Measurements from ENCODE around the gene MCTP1. TPM values are rescaled to one million over a fixed set of nuclear protein-coding genes. Genes with fewer than 3 reads are reported as not detected.
A peak's percentile ranks its signal among the peaks of the same experiment; 100 is the strongest.

Gene MCTP1
- total and polyA plus RNA-seq, 4 donors, result 8.2 to 54.6 (median 12.3) TPM

GRCh38 chr5:94699562-94699961, 585.3 kb downstream of the MCTP1 start:
- Histone ChIP-seq H3K9me3 (ENCODE audit: control insufficient read depth, insufficient read depth, low read length) (no peaks in the 10 kb centered on the region), H3K27ac (ENCODE audit: low read depth, low read length) (no peak overlapping the region), H3K4me3 (ENCODE audit: low read depth, low read length) (no peak overlapping the region), H3K36me3 (ENCODE audit: control insufficient read depth, insufficient read depth, low read length) (no peaks in the 10 kb centered on the region), H3K4me1 (ENCODE audit: control insufficient read depth, insufficient read depth, low read length) (no peaks in the 10 kb centered on the region), H3K27me3 (ENCODE audit: control insufficient read depth, insufficient read depth, low read length) (no peaks in the 10 kb centered on the region)
- no peak for DNase-seq (ENCODE audit: low read depth in 4 of 6, low spot score in 6 of 6)
- WGBS (ENCODE audit: insufficient coverage), result no CpG with 5 or more reads among the region's 2 CpGs

GRCh38 chr5:94698197-94698596, 586.7 kb downstream of the MCTP1 start:
- no peaks in the 10 kb centered on the region for H3K27me3 ChIP-seq (ENCODE audit: control insufficient read depth, insufficient read depth, low read length)
- DNase-seq (ENCODE audit: low read depth in 4 of 6, low spot score in 6 of 6), result no peak
- H3K27ac ChIP-seq (ENCODE audit: low read depth, low read length), result no peak overlapping the region

GRCh38 chr5:94694671-94695070, 590.2 kb downstream of the MCTP1 start:
- no CpG with 5 or more reads among the region's 2 CpGs for WGBS (ENCODE audit: insufficient coverage)
- Histone ChIP-seq H3K27ac (ENCODE audit: low read depth, low read length) (no peak overlapping the region), H3K9me3 (ENCODE audit: control insufficient read depth, insufficient read depth, low read length) (no peaks in the 10 kb centered on the region)

More at GRCh38 chr5:94698197-94698596, 586.7 kb downstream of the MCTP1 start:
- Histone ChIP-seq H3K4me1 (ENCODE audit: control insufficient read depth, insufficient read depth, low read length) (no peaks in the 10 kb centered on the region), H3K9me3 (ENCODE audit: control insufficient read depth, insufficient read depth, low read length) (no peaks in the 10 kb centered on the region), H3K36me3 (ENCODE audit: control insufficient read depth, insufficient read depth, low read length) (no peaks in the 10 kb centered on the region), H3K4me3 (ENCODE audit: low read depth, low read length) (no peak overlapping the region)
- WGBS (ENCODE audit: insufficient coverage), result 82% methylated on average over 2 of the region's 5 CpGs

GRCh38 chr5:94693845-94694370, 591.0 kb downstream of the MCTP1 start:
- Histone ChIP-seq H3K27ac (ENCODE audit: low read depth, low read length) (no peak overlapping the region), H3K27me3 (ENCODE audit: control insufficient read depth, insufficient read depth, low read length) (no peaks in the 10 kb centered on the region), H3K4me1 (ENCODE audit: control insufficient read depth, insufficient read depth, low read length) (no peaks in the 10 kb centered on the region), H3K9me3 (ENCODE audit: control insufficient read depth, insufficient read depth, low read length) (no peaks in the 10 kb centered on the region), H3K36me3 (ENCODE audit: control insufficient read depth, insufficient read depth, low read length) (no peaks in the 10 kb centered on the region), H3K4me3 (ENCODE audit: low read depth, low read length) (no peak overlapping the region)
- no peak for DNase-seq (ENCODE audit: low read depth in 4 of 6, low spot score in 6 of 6)
- no CpG with 5 or more reads among the region's 1 CpG for WGBS (ENCODE audit: insufficient coverage)

More at GRCh38 chr5:94694671-94695070, 590.2 kb downstream of the MCTP1 start:
- no peaks in the 10 kb centered on the region for H3K36me3 ChIP-seq (ENCODE audit: control insufficient read depth, insufficient read depth, low read length)
- H3K4me3 ChIP-seq (ENCODE audit: low read depth, low read length), result no peak overlapping the region
- H3K4me1 ChIP-seq (ENCODE audit: control insufficient read depth, insufficient read depth, low read length), result no peaks in the 10 kb centered on the region
- DNase-seq (ENCODE audit: low read depth in 4 of 6, low spot score in 6 of 6), result no peak
- H3K27me3 ChIP-seq (ENCODE audit: control insufficient read depth, insufficient read depth, low read length), result no peaks in the 10 kb centered on the region

- peak in 4 of 6 donors; percentile 48 to 94 (median 70) for DNase-seq (ENCODE audit: low read depth in 4 of 6, low spot score in 6 of 6)
- H3K9me3 ChIP-seq (ENCODE audit: control insufficient read depth, insufficient read depth, low read length), result no peaks in the 10 kb centered on the region
- WGBS (ENCODE audit: insufficient coverage), result no CpG with 5 or more reads among the region's 5 CpGs
- no peak overlapping the region for H3K4me3 ChIP-seq (ENCODE audit: low read depth, low read length)
- no peak overlapping the region for H3K27ac ChIP-seq (ENCODE audit: low read depth, low read length)
- no peaks in the 10 kb centered on the region for H3K27me3 ChIP-seq (ENCODE audit: control insufficient read depth, insufficient read depth, low read length)
- no peaks in the 10 kb centered on the region for H3K36me3 ChIP-seq (ENCODE audit: control insufficient read depth, insufficient read depth, low read length)
- H3K4me1 ChIP-seq (ENCODE audit: control insufficient read depth, insufficient read depth, low read length), result no peaks in the 10 kb centered on the region
Observed at GRCh38 chr5:94693043-94693822, 591.7 kb downstream of the MCTP1 start.

GRCh38 chr5:94692581-94692980, 592.3 kb downstream of the MCTP1 start:
- peak in 2 of 6 donors; percentile 29 to 51 for DNase-seq (ENCODE audit: low read depth in 4 of 6, low spot score in 6 of 6)
- no peak overlapping the region for H3K27ac ChIP-seq (ENCODE audit: low read depth, low read length)
- H3K27me3 ChIP-seq (ENCODE audit: control insufficient read depth, insufficient read depth, low read length), result no peaks in the 10 kb centered on the region
- no peaks in the 10 kb centered on the region for H3K9me3 ChIP-seq (ENCODE audit: control insufficient read depth, insufficient read depth, low read length)
- no peaks in the 10 kb centered on the region for H3K4me1 ChIP-seq (ENCODE audit: control insufficient read depth, insufficient read depth, low read length)
- H3K36me3 ChIP-seq (ENCODE audit: control insufficient read depth, insufficient read depth, low read length), result no peaks in the 10 kb centered on the region
- WGBS (ENCODE audit: insufficient coverage), result no CpG with 5 or more reads among the region's 3 CpGs
- no peak overlapping the region for H3K4me3 ChIP-seq (ENCODE audit: low read depth, low read length)

GRCh38 chr5:94691949-94692348, 592.9 kb downstream of the MCTP1 start:
- WGBS (ENCODE audit: insufficient coverage), result 10% methylated on average over 4 of the region's 4 CpGs
- H3K4me3 ChIP-seq (ENCODE audit: low read depth, low read length), result peak overlapping the region; percentile 4
- no peaks in the 10 kb centered on the region for H3K4me1 ChIP-seq (ENCODE audit: control insufficient read depth, insufficient read depth, low read length)
- H3K27me3 ChIP-seq (ENCODE audit: control insufficient read depth, insufficient read depth, low read length), result no peaks in the 10 kb centered on the region
- H3K9me3 ChIP-seq (ENCODE audit: control insufficient read depth, insufficient read depth, low read length), result no peaks in the 10 kb centered on the region
- DNase-seq (ENCODE audit: low read depth in 4 of 6, low spot score in 6 of 6), result peak in 4 of 6 donors; percentile 29 to 88 (median 60)
- H3K36me3 ChIP-seq (ENCODE audit: control insufficient read depth, insufficient read depth, low read length), result peaks cover 5% of the 10 kb centered on the region
- no peak overlapping the region for H3K27ac ChIP-seq (ENCODE audit: low read depth, low read length)

- no peak overlapping the region for H3K27ac ChIP-seq (ENCODE audit: low read depth, low read length)
- DNase-seq (ENCODE audit: low read depth in 4 of 6, low spot score in 6 of 6), result no peak
- no peaks in the 10 kb centered on the region for H3K27me3 ChIP-seq (ENCODE audit: control insufficient read depth, insufficient read depth, low read length)
- H3K9me3 ChIP-seq (ENCODE audit: control insufficient read depth, insufficient read depth, low read length), result no peaks in the 10 kb centered on the region
- no CpG with 5 or more reads among the region's 1 CpG for WGBS (ENCODE audit: insufficient coverage)
- H3K4me3 ChIP-seq (ENCODE audit: low read depth, low read length), result no peak overlapping the region
- peaks cover 9% of the 10 kb centered on the region for H3K36me3 ChIP-seq (ENCODE audit: control insufficient read depth, insufficient read depth, low read length)
- no peaks in the 10 kb centered on the region for H3K4me1 ChIP-seq (ENCODE audit: control insufficient read depth, insufficient read depth, low read length)
Observed at GRCh38 chr5:94691291-94691690, 593.6 kb downstream of the MCTP1 start.

- Histone ChIP-seq H3K36me3 (ENCODE audit: control insufficient read depth, insufficient read depth, low read length) (peaks cover 9% of the 10 kb centered on the region), H3K27me3 (ENCODE audit: control insufficient read depth, insufficient read depth, low read length) (no peaks in the 10 kb centered on the region), H3K27ac (ENCODE audit: low read depth, low read length) (no peak overlapping the region), H3K4me3 (ENCODE audit: low read depth, low read length) (no peak overlapping the region), H3K4me1 (ENCODE audit: control insufficient read depth, insufficient read depth, low read length) (no peaks in the 10 kb centered on the region), H3K9me3 (ENCODE audit: control insufficient read depth, insufficient read depth, low read length) (no peaks in the 10 kb centered on the region)
- peak in 3 of 6 donors; percentile 22 to 93 (median 82) for DNase-seq (ENCODE audit: low read depth in 4 of 6, low spot score in 6 of 6)
- no CpG with 5 or more reads among the region's 2 CpGs for WGBS (ENCODE audit: insufficient coverage)
Observed at GRCh38 chr5:94690778-94691177, 594.1 kb downstream of the MCTP1 start.

GRCh38 chr5:94689908-94690307, 595.0 kb downstream of the MCTP1 start:
- no peaks in the 10 kb centered on the region for H3K4me1 ChIP-seq (ENCODE audit: control insufficient read depth, insufficient read depth, low read length)
- no peaks in the 10 kb centered on the region for H3K27me3 ChIP-seq (ENCODE audit: control insufficient read depth, insufficient read depth, low read length)
- DNase-seq (ENCODE audit: low read depth in 4 of 6, low spot score in 6 of 6), result peak in 2 of 6 donors; percentile 17 to 92
- H3K36me3 ChIP-seq (ENCODE audit: control insufficient read depth, insufficient read depth, low read length), result peaks cover 9% of the 10 kb centered on the region
- H3K27ac ChIP-seq (ENCODE audit: low read depth, low read length), result no peak overlapping the region
- no peak overlapping the region for H3K4me3 ChIP-seq (ENCODE audit: low read depth, low read length)
- H3K9me3 ChIP-seq (ENCODE audit: control insufficient read depth, insufficient read depth, low read length), result no peaks in the 10 kb centered on the region

All from spinal cord (tissue), 10 donors.